Thyroid gland (tissue), 4 donors: ENCODE results near the gene ANKRD39. TPM values are rescaled to one million over a fixed set of nuclear protein-coding genes. Genes with fewer than 3 reads are reported as not detected.

Experiments used
- DNase-seq, 2 donors: peaks; one replicate each; pipeline ENCODE4 v3.0.0-alpha.2; 2019
- H3K27ac ChIP-seq, 3 donors: fragments of 200-600 bp; sonication (generic); 1 replicate in 2 of 3; 2 replicates in 1 of 3; pipeline ENCODE4 v1.5.1; 2016 to 2019; ENCODE audit warnings: mild to moderate bottlenecking in 1 of 3, moderate library complexity in 1 of 3
- H3K27me3 ChIP-seq: fragments of 200-600 bp; sonication (generic); one replicate; pipeline ENCODE4 v1.5.1; 2019
- H3K36me3 ChIP-seq, 2 donors: fragments of 200-600 bp; sonication (generic); one replicate each; pipeline ENCODE4 v1.5.1; 2016 to 2019
- H3K4me1 ChIP-seq, 2 donors: fragments of 200-600 bp; sonication (generic); one replicate each; pipeline ENCODE4 v1.5.1; 2017 to 2019
- H3K4me3 ChIP-seq, 3 donors: fragments of 200-600 bp; sonication (generic); replicated peaks in 1 of 3; 1 replicate in 2 of 3; 2 replicates in 1 of 3; pipeline ENCODE4 v1.5.1; 2016; ENCODE audit warnings: mild to moderate bottlenecking in 1 of 3
- H3K9me3 ChIP-seq: fragments of 200-600 bp; sonication (generic); one replicate; pipeline ENCODE4 v1.5.1; 2017
- POLR2A ChIP-seq, 2 donors: fragments of 450-650 bp; IDR thresholded peaks; one replicate each; pipeline ENCODE4 v1.6.1; 2017; ENCODE audit warnings: antibody characterized with exemption in 2 of 2, mild to moderate bottlenecking in 2 of 2, moderate library complexity in 1 of 2
- WGBS, 2 donors: methylation state at CpG; one replicate each; pipeline ENCODE4 v1.1.5; 2017; 5-methylcytosine and 5-hydroxymethylcytosine counted together
- intact Hi-C: fragments of 100-400 bp; cut with DNase I; formaldehyde crosslinking; loops from one replicate; pipeline ENCODE4 v1.15.1; 2023
- total RNA-seq, 4 donors: library from RNA; depleted of rRNA; stranded (reverse); fragments of >200 nt; gene quantifications; one replicate each; pipeline ENCODE4 v1.2.3, GENCODE V29; 2016
- TF ChIP-seq, protein P1 (sequence below), 6 experiments: fragments of 200-600 bp in 3 of 6; fragments of 450-650 bp in 3 of 6; sonication (generic) in 3 of 6; IDR thresholded peaks; one replicate each; pipeline ENCODE4 v1.5.1; 2016 to 2019; ENCODE audit warnings: antibody characterized with exemption in 6 of 6, mild to moderate bottlenecking in 2 of 6, inconsistent platforms in 1 of 6, moderate library complexity in 1 of 6

ANKRD39 gene
- total RNA-seq, 4 donors from 2014 or later, result 11.6 to 25.7 (median 14.1) TPM

DNA sequence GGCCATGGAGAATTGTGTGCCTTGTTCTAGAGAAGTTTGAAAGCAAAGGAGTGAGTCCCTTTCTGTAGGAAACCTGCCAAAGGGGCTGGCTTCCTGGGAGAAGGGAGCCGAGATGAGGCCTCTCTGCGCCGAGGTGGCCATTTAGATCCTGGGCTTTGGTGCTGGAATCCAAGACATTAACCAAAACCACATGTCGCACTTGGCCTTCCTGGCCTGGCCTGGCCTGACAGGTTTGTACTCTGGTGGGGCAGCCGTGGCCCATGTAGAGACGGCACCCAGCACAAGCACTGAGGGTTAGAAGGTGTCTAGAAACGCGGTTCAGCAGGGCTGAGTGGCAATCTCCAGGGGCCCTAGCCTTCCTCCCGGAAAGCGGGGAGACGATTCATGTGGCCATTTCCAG, 34.6 kb downstream of the ANKRD39 start:
- WGBS, 2 donors, result 56 to 65% methylated on average over 11 of the region's 11 CpGs

DNA sequence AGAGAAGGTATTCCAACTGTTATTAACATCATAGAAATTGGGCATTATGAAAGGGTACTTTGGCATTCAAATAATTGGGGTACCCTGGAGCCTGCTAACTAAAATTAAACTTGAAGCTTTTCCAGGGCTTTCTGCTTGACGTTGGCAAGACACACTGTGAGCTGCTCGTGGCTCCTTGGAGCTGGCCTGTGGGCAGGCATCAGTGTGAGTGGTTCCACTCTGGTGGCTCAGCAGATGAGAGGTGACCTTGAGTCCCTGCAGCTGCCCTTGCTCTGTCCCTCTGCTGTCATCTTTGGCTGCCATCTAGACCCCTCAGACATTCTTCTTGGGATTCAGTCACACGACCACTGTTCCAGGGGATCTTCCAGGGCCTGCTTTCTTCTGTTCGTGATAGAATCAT, 35.0 kb downstream of the ANKRD39 start:
- Histone ChIP-seq H3K9me3 (no peaks in the 10 kb centered on the region), H3K4me3 (no peak overlapping the region), H3K4me1 (peaks cover 40 to 43% of the 10 kb centered on the region in 2 donors), H3K27ac (peak overlapping the region; percentile 53 to 85 (median 80)), H3K36me3 (peaks cover 4 to 9% of the 10 kb centered on the region in 2 donors), H3K27me3 (no peaks in the 10 kb centered on the region)
- TF ChIP-seq POLR2A (IDR thresholded peaks at IDR 0.05), result no peak
- TF ChIP-seq, protein P1, sequence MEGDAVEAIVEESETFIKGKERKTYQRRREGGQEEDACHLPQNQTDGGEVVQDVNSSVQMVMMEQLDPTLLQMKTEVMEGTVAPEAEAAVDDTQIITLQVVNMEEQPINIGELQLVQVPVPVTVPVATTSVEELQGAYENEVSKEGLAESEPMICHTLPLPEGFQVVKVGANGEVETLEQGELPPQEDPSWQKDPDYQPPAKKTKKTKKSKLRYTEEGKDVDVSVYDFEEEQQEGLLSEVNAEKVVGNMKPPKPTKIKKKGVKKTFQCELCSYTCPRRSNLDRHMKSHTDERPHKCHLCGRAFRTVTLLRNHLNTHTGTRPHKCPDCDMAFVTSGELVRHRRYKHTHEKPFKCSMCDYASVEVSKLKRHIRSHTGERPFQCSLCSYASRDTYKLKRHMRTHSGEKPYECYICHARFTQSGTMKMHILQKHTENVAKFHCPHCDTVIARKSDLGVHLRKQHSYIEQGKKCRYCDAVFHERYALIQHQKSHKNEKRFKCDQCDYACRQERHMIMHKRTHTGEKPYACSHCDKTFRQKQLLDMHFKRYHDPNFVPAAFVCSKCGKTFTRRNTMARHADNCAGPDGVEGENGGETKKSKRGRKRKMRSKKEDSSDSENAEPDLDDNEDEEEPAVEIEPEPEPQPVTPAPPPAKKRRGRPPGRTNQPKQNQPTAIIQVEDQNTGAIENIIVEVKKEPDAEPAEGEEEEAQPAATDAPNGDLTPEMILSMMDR (IDR thresholded peaks at IDR 0.05), result no peak
- WGBS, 2 donors, result 43 to 45% methylated on average over 4 of the region's 4 CpGs
- DNase-seq, result peak; percentile 62 to 72
- intact Hi-C loops, result no loop called here

More for the DNA sequence above, 34.6 kb downstream of the ANKRD39 start:
- no peaks in the 10 kb centered on the region for H3K27me3 ChIP-seq
- peaks cover 36 to 39% of the 10 kb centered on the region in 2 donors for H3K4me1 ChIP-seq
- peak overlapping the region; percentile 53 to 85 (median 80) for H3K27ac ChIP-seq
- peaks cover 8 to 13% of the 10 kb centered on the region in 2 donors for H3K36me3 ChIP-seq
- intact Hi-C loops, result no loop called here
- no peaks in the 10 kb centered on the region for H3K9me3 ChIP-seq
- H3K4me3 ChIP-seq, result no peak overlapping the region
- no peak for TF ChIP-seq POLR2A (IDR thresholded peaks at IDR 0.05)
- TF ChIP-seq, protein P1 (IDR thresholded peaks at IDR 0.05), result no peak
- peak; percentile 27 to 29 for DNase-seq

DNA sequence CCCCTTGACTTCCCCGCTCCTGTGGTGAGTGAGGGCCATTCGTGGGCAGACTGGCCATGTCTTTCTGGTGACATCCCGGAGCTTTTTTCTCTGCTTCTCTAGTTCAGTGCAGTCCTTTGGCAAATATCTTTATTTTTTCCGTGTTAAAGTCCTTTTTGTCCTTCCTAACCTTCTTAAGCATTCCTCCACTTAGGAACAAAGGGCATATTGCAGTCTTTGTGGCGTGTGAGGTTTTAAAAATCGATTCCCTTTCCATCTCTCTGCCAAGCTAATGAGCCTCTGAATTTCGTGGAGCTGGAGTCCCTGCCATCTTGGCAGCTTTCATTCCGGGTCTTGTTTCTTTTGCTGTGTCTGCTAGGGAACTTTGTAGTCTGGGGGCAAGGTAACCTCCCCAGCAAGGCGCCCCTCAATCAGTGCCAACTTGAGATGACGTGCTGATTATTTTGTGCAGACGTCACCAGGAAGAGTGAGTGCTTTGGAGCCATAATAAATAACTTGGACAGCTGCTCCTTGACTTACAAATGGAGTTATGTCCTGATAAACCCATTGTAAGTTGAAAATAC, 36.6 kb downstream of the ANKRD39 start:
- TF ChIP-seq, protein P1 (IDR thresholded peaks at IDR 0.05), result no peak
- no peak for TF ChIP-seq POLR2A (IDR thresholded peaks at IDR 0.05)
- WGBS, 2 donors, result 86 to 89% methylated on average over 11 of the region's 11 CpGs
- Histone ChIP-seq H3K36me3 (peaks cover 3 to 4% of the 10 kb centered on the region in 2 donors), H3K9me3 (no peaks in the 10 kb centered on the region), H3K4me1 (peaks cover 48 to 51% of the 10 kb centered on the region in 2 donors), H3K27ac (no peak overlapping the region), H3K27me3 (no peaks in the 10 kb centered on the region), H3K4me3 (no peak overlapping the region)
- intact Hi-C loops, result no loop called here
- no peak for DNase-seq

DNA sequence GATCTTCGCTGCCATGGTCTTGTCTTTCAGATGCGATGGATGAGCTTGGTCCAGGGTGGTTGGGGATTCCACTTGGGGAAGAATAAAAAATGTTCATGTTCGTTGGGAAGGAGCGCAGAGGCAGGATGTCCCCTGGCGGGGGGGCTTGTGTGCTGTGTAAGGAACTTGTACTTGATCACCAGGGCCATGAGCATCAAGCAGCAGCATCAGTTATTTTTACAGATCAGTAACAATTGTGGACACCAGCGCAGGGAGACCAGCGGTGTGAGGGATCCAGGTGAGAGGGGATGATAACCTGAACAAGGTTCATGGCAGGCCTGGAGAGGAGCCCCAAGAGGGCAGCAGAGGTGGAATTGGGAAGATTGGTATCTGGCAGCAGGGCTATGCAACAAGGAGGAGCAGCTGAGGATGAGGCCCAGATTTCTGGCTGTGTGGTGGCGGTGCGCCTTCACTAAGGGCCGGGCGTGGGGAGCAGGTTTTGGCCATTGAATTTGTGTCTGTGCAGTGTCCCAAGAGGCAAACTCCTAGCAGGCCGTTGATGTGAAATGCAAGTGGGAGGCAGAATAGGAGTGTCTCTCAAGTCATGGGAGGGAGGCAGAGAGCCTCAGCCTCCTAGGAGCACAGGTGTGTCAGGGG, 37.8 kb downstream of the ANKRD39 start:
- intact Hi-C loops, result loop anchor here (5.0 kb wide), 1 partner anchor 37 kb away; the partner anchor contains the start of gene ANKRD39
- TF ChIP-seq POLR2A (IDR thresholded peaks at IDR 0.05), result no peak
- TF ChIP-seq, protein P1 (IDR thresholded peaks at IDR 0.05), result no peak
- Histone ChIP-seq H3K9me3 (no peaks in the 10 kb centered on the region), H3K4me3 (no peak overlapping the region), H3K4me1 (peaks cover 51 to 54% of the 10 kb centered on the region in 2 donors), H3K36me3 (peaks cover 0 to 3% of the 10 kb centered on the region in 2 donors), H3K27me3 (no peaks in the 10 kb centered on the region), H3K27ac (no peak overlapping the region)
- no peak for DNase-seq
- WGBS, 2 donors, result 88 to 91% methylated on average over 12 of the region's 12 CpGs
